ENCODE results near the gene CNR2. TPM values are rescaled to one million over a fixed set of nuclear protein-coding genes. Genes with fewer than 3 reads are reported as not detected.
"Not testable (repeated sequence)": the region's sequence is repeated elsewhere in the genome, so short reads cannot be mapped to it uniquely, and the experiment has no call there.

CNR2 gene
- total RNA-seq, 1 donor from 2014 or later: not detected

GRCh38 chr1:23848673-23849616 is 64.2 kb downstream of the CNR2 start:
- H3K4me1 Mint-ChIP-seq (ENCODE audit: unreplicated experiment): no peaks in the 10 kb centered on the region
- TF ChIP-seq CTCF (conservative IDR thresholded peaks at IDR 0.05): no peak
- no peak overlapping the region for H3K4me3 Mint-ChIP-seq
- peaks cover 6% of the 10 kb centered on the region for H3K9me3 Mint-ChIP-seq
- no peaks in the 10 kb centered on the region for H3K27me3 Mint-ChIP-seq
- no peak for DNase-seq (ENCODE audit: extremely low spot score, unreplicated experiment)
- H3K27ac Mint-ChIP-seq: no peak overlapping the region
- peaks cover 27% of the 10 kb centered on the region for H3K36me3 Mint-ChIP-seq

- H3K36me3 Mint-ChIP-seq: peaks cover 26% of the 10 kb centered on the region
- H3K4me3 Mint-ChIP-seq, H3K9me3 Mint-ChIP-seq: not testable (repeated sequence)
Measured at GRCh38 chr1:23847482-23848095, 65.6 kb downstream of the CNR2 start.

GRCh38 chr1:23845163-23845562 is 68.0 kb downstream of the CNR2 start:
- Mint-ChIP-seq H3K36me3 (peaks cover 22% of the 10 kb centered on the region), H3K4me3 (no peak overlapping the region), H3K4me1 (ENCODE audit: unreplicated experiment) (no peaks in the 10 kb centered on the region), H3K27me3 (peaks cover 5% of the 10 kb centered on the region), H3K9me3 (peaks cover 6% of the 10 kb centered on the region), H3K27ac (no peak overlapping the region)
- DNase-seq (ENCODE audit: extremely low spot score, unreplicated experiment): no peak
- TF ChIP-seq CTCF (conservative IDR thresholded peaks at IDR 0.05): no peak

More at GRCh38 chr1:23847482-23848095, 65.6 kb downstream of the CNR2 start:
- not testable (repeated sequence) for DNase-seq (ENCODE audit: extremely low spot score, unreplicated experiment); H3K27me3 Mint-ChIP-seq; H3K4me1 Mint-ChIP-seq (ENCODE audit: unreplicated experiment); H3K27ac Mint-ChIP-seq

GRCh38 chr1:23843644-23844043 is 69.5 kb downstream of the CNR2 start:
- no peak overlapping the region for H3K4me3 Mint-ChIP-seq
- DNase-seq (ENCODE audit: extremely low spot score, unreplicated experiment): no peak
- peaks cover 1% of the 10 kb centered on the region for H3K4me1 Mint-ChIP-seq (ENCODE audit: unreplicated experiment)
- H3K36me3 Mint-ChIP-seq: peaks cover 21% of the 10 kb centered on the region
- no peak for TF ChIP-seq CTCF (conservative IDR thresholded peaks at IDR 0.05)
- peaks cover 6% of the 10 kb centered on the region for H3K27me3 Mint-ChIP-seq
- no peak overlapping the region for H3K27ac Mint-ChIP-seq
- peaks cover 6% of the 10 kb centered on the region for H3K9me3 Mint-ChIP-seq

GRCh38 chr1:23838401-23838866 is 74.7 kb downstream of the CNR2 start:
- Mint-ChIP-seq H3K4me1 (ENCODE audit: unreplicated experiment) (peaks cover 6% of the 10 kb centered on the region), H3K27me3 (peaks cover 27% of the 10 kb centered on the region), H3K27ac (peak overlapping the region; percentile 55), H3K36me3 (no peaks in the 10 kb centered on the region), H3K4me3 (peak overlapping the region; percentile 86), H3K9me3 (no peaks in the 10 kb centered on the region)
- peak; percentile 73 for DNase-seq (ENCODE audit: extremely low spot score, unreplicated experiment)
- no peak for TF ChIP-seq CTCF (conservative IDR thresholded peaks at IDR 0.05)

- H3K27me3 Mint-ChIP-seq: peaks cover 27% of the 10 kb centered on the region
Measured at GRCh38 chr1:23837908-23838307, 75.3 kb downstream of the CNR2 start.

More at GRCh38 chr1:23837908-23838307, 75.3 kb downstream of the CNR2 start:
- no peaks in the 10 kb centered on the region for H3K36me3 Mint-ChIP-seq
- peaks cover 6% of the 10 kb centered on the region for H3K4me1 Mint-ChIP-seq (ENCODE audit: unreplicated experiment)
- no peaks in the 10 kb centered on the region for H3K9me3 Mint-ChIP-seq
- H3K27ac Mint-ChIP-seq: peak overlapping the region; percentile 55
- no peak for TF ChIP-seq CTCF (conservative IDR thresholded peaks at IDR 0.05)
- DNase-seq (ENCODE audit: extremely low spot score, unreplicated experiment): no peak
- H3K4me3 Mint-ChIP-seq: peak overlapping the region; percentile 86
